Measurements from ENCODE around the gene CWC25. TPM values are rescaled to one million over a fixed set of nuclear protein-coding genes. Genes with fewer than 3 reads are reported as not detected.

CWC25 gene
- total and polyA plus RNA-seq, 9 of the 15 experiments (the other 6 are each of a cell fraction or from before 2014, with no cell fraction given), result 16.5 to 27.4 (median 23.0) TPM

- no peak for TF ChIP-seq RREB1 (CRISPR knock-in tag; IDR thresholded peaks at IDR 0.05)
- TF ChIP-seq NEUROD1 (IDR thresholded peaks at IDR 0.05; ENCODE audit: borderline replicate concordance, low read depth, low read length, partially characterized antibody), result peak; percentile 12
- no peak for TF ChIP-seq HSF4 (CRISPR knock-in tag; IDR thresholded peaks at IDR 0.05; ENCODE audit: borderline replicate concordance)
- TF ChIP-seq FOXP4 (CRISPR knock-in tag; IDR thresholded peaks at IDR 0.05; ENCODE audit: borderline replicate concordance), result no peak
- no peak for TF ChIP-seq ZFX (CRISPR knock-in tag; IDR thresholded peaks at IDR 0.05)
- no peak for TF ChIP-seq GTF2E2 (tag; IDR thresholded peaks at IDR 0.05)
- TF ChIP-seq, protein P1, sequence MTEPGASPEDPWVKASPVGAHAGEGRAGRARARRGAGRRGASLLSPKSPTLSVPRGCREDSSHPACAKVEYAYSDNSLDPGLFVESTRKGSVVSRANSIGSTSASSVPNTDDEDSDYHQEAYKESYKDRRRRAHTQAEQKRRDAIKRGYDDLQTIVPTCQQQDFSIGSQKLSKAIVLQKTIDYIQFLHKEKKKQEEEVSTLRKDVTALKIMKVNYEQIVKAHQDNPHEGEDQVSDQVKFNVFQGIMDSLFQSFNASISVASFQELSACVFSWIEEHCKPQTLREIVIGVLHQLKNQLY (CRISPR knock-in tag; conservative IDR thresholded peaks at IDR 0.05), result no peak
- TF ChIP-seq NFIX (CRISPR knock-in tag; IDR thresholded peaks at IDR 0.05; ENCODE audit: low read depth), result no peak
- no peak for TF ChIP-seq KAT7 (CRISPR knock-in tag; IDR thresholded peaks at IDR 0.05; ENCODE audit: borderline replicate concordance)
- no peak for TF ChIP-seq NCOA4 (IDR thresholded peaks at IDR 0.05; ENCODE audit: partially characterized antibody)
- TF ChIP-seq ELF2 (CRISPR knock-in tag; IDR thresholded peaks at IDR 0.05), result 0 out of 2 replicates have a peak, but pooled peaks have one; percentile 76
- no peak for TF ChIP-seq CC2D1A (IDR thresholded peaks at IDR 0.05)
- no peak for TF ChIP-seq HDAC3 (IDR thresholded peaks at IDR 0.05; ENCODE audit: borderline replicate concordance, partially characterized antibody)
- no peak for TF ChIP-seq ESRRB (CRISPR knock-in tag; IDR thresholded peaks at IDR 0.05; ENCODE audit: borderline replicate concordance)
- TF ChIP-seq PYGO2 (tag; IDR thresholded peaks at IDR 0.05), result no peak
- peak; percentile 34 for TF ChIP-seq BRD9 (IDR thresholded peaks at IDR 0.05; ENCODE audit: low read depth, partially characterized antibody)
Observed at GRCh38 chr17:38870259-38871165, 45.4 kb upstream of the CWC25 start (continued).

Measured in K562 (cell line).